Astrocyte of the cerebellum (primary cell): ENCODE results near the gene SMOC1.

ENCODE experiments used
- DNase-seq: peaks from one replicate; pipeline ENCODE4 v3.0.0-alpha.2; 2011; ENCODE audit warnings: low read depth
- H3K4me3 ChIP-seq: 2 replicates; pipeline ENCODE4 v1.5.1; 2011; ENCODE audit warnings: mild to moderate bottlenecking, low read depth, low read length, moderate library complexity
- in situ Hi-C: cut with HindIII; loops from 2 replicates; pipeline ENCODE4 v1.10.0; 2017; ENCODE audit warnings: low sequenced_read_pairs
- TF ChIP-seq, protein P1 (sequence below): IDR thresholded peaks from 2 replicates; pipeline ENCODE4 v1.5.1; 2012; ENCODE audit warnings: low read length, low read depth, moderate library complexity, mild to moderate bottlenecking; ENCODE audit errors: missing control alignments

Gene SMOC1

DNA sequence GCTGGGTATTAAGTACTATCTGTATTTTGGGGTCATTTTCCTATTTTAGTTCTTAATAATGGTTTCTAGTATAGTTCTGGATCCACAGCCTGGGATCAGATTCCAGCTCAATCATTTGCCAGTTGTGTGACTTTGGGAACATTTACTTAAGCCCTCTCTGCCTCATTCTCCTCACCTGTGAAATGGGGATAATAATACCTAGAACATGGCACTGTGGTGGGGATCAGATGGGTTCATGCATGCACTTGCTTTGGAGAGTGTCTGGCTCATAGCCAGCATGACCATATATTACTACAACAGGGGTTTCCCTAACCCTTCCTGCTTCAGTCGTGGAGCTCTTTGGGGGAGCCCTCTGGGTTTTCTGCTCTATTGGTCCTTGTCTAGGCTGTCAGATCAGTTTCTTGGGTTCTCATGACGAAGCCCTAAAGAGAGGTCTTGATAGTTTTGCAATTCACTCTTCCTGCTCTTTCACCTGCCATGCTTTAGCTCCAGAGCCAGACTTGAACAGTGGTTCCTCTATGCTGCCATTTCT, 34.1 kb upstream of the SMOC1 start:
- TF ChIP-seq, protein P1, sequence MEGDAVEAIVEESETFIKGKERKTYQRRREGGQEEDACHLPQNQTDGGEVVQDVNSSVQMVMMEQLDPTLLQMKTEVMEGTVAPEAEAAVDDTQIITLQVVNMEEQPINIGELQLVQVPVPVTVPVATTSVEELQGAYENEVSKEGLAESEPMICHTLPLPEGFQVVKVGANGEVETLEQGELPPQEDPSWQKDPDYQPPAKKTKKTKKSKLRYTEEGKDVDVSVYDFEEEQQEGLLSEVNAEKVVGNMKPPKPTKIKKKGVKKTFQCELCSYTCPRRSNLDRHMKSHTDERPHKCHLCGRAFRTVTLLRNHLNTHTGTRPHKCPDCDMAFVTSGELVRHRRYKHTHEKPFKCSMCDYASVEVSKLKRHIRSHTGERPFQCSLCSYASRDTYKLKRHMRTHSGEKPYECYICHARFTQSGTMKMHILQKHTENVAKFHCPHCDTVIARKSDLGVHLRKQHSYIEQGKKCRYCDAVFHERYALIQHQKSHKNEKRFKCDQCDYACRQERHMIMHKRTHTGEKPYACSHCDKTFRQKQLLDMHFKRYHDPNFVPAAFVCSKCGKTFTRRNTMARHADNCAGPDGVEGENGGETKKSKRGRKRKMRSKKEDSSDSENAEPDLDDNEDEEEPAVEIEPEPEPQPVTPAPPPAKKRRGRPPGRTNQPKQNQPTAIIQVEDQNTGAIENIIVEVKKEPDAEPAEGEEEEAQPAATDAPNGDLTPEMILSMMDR, result no peak
- DNase-seq, result no peak
- no peak overlapping the region for H3K4me3 ChIP-seq
- in situ Hi-C loops, result no loop called here

DNA sequence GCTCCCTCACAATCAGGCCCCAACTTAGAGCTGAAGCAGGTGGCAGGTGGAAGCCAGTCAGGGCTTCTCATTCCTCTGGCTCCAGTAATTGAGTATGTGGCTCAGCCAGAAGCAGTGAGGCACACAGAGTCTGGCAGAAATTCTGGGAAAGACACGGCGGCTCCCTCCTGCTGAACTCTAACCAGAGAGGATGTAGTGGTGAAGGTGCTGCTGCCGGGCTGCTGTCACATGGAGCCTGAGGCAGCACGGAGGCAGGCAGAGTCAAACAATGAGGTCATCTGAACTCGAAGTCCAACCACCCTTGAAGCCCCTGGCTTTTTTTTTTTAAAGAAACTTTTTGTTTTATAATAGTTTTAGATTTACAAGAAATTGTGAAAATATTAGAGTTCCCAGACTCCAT, 33.4 kb upstream of the SMOC1 start:
- in situ Hi-C loops, result no loop called here
- TF ChIP-seq, protein P1, result no peak
- DNase-seq, result no peak
- H3K4me3 ChIP-seq, result no peak overlapping the region

DNA sequence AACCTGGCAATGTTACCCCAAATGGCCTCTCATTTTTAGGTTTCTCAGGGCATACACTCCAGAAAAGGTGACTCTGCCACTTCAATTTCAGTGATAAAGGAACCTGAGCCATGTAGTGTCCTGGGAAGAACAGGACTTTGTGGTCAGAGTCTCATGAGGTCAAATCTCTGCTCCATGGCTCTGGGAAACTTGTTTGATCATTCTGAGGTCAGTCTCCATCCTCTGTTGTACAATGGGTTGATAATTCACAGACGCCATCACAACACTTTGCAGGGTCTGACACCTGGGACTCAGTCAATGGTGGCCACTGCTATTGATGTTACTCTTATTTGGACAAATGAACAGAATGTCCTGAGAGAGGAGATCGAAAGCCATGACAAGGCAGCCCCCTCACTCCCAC, 31.1 kb upstream of the SMOC1 start:
- no peak overlapping the region for H3K4me3 ChIP-seq
- in situ Hi-C loops, result no loop called here
- no peak for DNase-seq
- TF ChIP-seq, protein P1, result no peak

- TF ChIP-seq, protein P1, result no peak
- no peak overlapping the region for H3K4me3 ChIP-seq
- DNase-seq, result no peak
- in situ Hi-C loops, result no loop called here
These were observed 30.3 kb upstream of the SMOC1 start for GRCh38 chr14:69848903-69849391.

DNA sequence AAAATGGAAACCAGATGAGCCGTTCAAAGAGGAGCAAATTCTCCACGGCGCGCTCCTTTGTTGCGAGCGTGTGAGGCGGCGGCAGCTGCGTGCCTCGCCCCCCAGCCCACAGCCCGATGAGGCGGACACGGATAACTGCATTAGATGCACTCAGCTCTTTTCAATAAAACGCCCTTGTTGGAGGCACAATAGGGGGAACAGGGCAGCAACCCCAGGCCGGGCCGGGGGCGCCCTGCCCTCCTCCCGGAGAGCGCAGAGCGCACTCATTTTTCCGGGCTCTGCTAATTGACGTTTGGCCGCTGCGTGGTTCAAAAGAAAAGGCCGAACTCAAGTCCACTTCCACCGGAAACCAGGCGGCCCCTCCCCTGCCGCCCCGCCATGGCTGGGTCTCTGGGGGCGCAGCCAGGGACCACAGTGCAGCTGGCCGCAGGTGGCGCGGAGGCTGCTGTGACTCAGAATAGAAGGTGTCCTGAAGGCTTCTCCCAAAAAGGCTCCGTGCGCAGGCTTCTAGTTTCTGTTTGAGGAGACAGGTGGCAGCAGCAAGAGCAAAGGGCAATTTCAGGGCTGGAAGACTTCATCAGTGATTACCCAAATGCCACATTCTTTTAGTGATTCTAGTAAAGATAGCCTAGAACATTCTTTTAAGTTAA, 29.0 kb upstream of the SMOC1 start:
- no peak for DNase-seq
- in situ Hi-C loops, result no loop called here
- peak overlapping the region; percentile 42 for H3K4me3 ChIP-seq
- TF ChIP-seq, protein P1, result no peak

DNA sequence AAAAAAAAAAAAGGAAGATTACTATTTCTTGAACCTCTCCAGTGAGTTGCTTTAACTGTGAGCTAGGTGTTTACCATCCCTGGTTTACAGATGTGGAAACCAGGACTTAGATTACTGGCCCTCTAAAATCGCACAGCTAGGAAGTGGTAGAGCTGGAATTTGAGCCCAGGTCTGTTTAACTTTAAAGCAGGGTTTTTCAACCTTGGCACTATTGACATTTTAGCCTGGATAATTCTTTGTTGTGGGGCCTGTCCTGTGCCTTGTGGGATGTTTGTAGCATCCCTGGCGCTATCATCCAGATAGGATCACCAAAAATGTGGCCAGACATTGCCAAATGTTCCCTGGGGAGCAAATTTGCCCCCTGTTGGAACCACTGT, 28.5 kb upstream of the SMOC1 start:
- in situ Hi-C loops, result no loop called here
- TF ChIP-seq, protein P1, result no peak
- no peak overlapping the region for H3K4me3 ChIP-seq
- DNase-seq, result no peak
